HEK293T (cell line): ENCODE results near the gene MFSD2A.

ENCODE experiments used
- CTCF ChIA-PET: fragments of 350-600 bp; formaldehyde crosslinking; extraction: SDS; loops from one replicate; lab custom pipeline; 2021; ENCODE audit warnings: antibody characterized with exemption, inconsistent platforms; lab: Yijun Ruan, JAX
- POLR2A ChIA-PET: fragments of 350-600 bp; formaldehyde crosslinking; extraction: SDS; loops from one replicate; lab custom pipeline; 2020; ENCODE audit warnings: antibody characterized with exemption, inconsistent platforms; lab: Yijun Ruan, JAX
- DNase-seq: peaks from one replicate; pipeline ENCODE4 v3.0.0; 2012; ENCODE audit warnings: mixed read lengths; ENCODE audit errors: extremely low spot score
- ARNT ChIP-seq: fragments of 450-650 bp; IDR thresholded peaks from 2 replicates; pipeline ENCODE4 v1.6.1; 2017; ENCODE audit warnings: mild to moderate bottlenecking
- BHLHE40 ChIP-seq: fragments of 450-650 bp; IDR thresholded peaks from 2 replicates; pipeline ENCODE4 v1.6.1; 2016; ENCODE audit warnings: mild to moderate bottlenecking, moderate library complexity, borderline replicate concordance
- CTBP1 ChIP-seq: fragments of 450-650 bp; IDR thresholded peaks from 2 replicates; pipeline ENCODE4 v1.6.1; 2016; ENCODE audit warnings: borderline replicate concordance
- ELF4 ChIP-seq: fragments of 450-650 bp; IDR thresholded peaks from 2 replicates; pipeline ENCODE4 v1.6.1; 2017; ENCODE audit warnings: antibody characterized with exemption
- FOXA1 ChIP-seq: fragments of 450-650 bp; IDR thresholded peaks from 2 replicates; pipeline ENCODE4 v1.6.1; 2016; ENCODE audit warnings: mild to moderate bottlenecking
- FOXK2 ChIP-seq: fragments of 450-650 bp; IDR thresholded peaks from 2 replicates; pipeline ENCODE4 v1.6.1; 2016; ENCODE audit warnings: mild to moderate bottlenecking
- FOXM1 ChIP-seq: fragments of 450-650 bp; IDR thresholded peaks from 2 replicates; pipeline ENCODE4 v1.6.1; 2017; ENCODE audit warnings: mild to moderate bottlenecking, borderline replicate concordance
- HDGF ChIP-seq: fragments of 450-650 bp; IDR thresholded peaks from 2 replicates; pipeline ENCODE4 v1.6.1; 2017; ENCODE audit warnings: antibody characterized with exemption, borderline replicate concordance
- L3MBTL2 ChIP-seq: fragments of 450-650 bp; conservative IDR thresholded peaks from 2 replicates; pipeline ENCODE4 v1.6.1; 2016; ENCODE audit warnings: mild to moderate bottlenecking
- LEF1 ChIP-seq: fragments of 450-650 bp; IDR thresholded peaks from 2 replicates; pipeline ENCODE4 v1.6.1; 2017; ENCODE audit warnings: mild to moderate bottlenecking, borderline replicate concordance
- NFRKB ChIP-seq: fragments of 450-650 bp; IDR thresholded peaks from 2 replicates; pipeline ENCODE4 v1.6.1; 2016; ENCODE audit warnings: mild to moderate bottlenecking, moderate library complexity
- PKNOX1 ChIP-seq: fragments of 450-650 bp; IDR thresholded peaks from 2 replicates; pipeline ENCODE4 v1.6.1; 2016
- SP1 ChIP-seq: fragments of 450-650 bp; IDR thresholded peaks from 2 replicates; pipeline ENCODE4 v1.6.1; 2017
- SUZ12 ChIP-seq: fragments of 450-650 bp; IDR thresholded peaks from 2 replicates; pipeline ENCODE4 v1.6.1; 2016; ENCODE audit warnings: mild to moderate bottlenecking
- TARDBP ChIP-seq: fragments of 450-650 bp; IDR thresholded peaks from 2 replicates; pipeline ENCODE4 v1.6.1; 2016
- ZNF384 ChIP-seq: fragments of 450-650 bp; IDR thresholded peaks from 2 replicates; pipeline ENCODE4 v1.6.1; 2016

The MFSD2A gene

DNA sequence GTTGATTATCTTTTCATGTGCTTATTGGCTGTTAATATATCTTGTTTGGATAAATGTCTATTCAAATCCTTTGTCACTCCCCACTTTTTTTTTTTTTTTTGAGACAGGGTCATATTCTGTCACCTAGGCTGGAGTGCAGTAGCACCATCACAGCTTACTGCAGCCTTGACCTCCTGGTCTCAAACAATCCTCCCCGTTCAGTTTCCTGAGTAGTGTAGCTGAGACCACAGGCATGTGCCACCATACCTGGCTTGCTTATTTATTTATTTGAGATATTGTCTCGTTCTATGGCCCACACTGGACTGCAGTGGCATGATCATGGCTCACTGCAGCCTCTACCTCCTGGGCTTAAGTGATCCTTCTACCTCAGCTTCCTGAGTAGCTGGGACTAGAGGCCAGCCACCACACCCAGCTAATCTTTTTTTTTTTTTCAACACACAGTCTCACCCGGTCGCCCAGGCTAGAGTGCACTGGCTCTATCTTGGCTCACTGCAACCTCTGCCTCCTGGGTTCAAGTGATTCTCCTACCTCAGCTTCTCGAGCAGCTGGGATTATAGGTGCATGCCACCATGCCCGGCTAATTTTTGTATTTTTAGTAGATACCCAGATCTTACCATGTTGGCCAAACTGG is 39.3 kb upstream of the MFSD2A start:
- DNase-seq, result no peak
- ChIA-PET POLR2A (no interaction called here), CTCF (interaction anchor here (0.6 to 0.9 kb wide), 3 partner anchors 13 to 293 kb away, joined by 3 to 5 read pairs (median 4); no protein-coding TSS in a partner anchor)
- TF ChIP-seq SP1, result no peak
- no peak for TF ChIP-seq ARNT
- TF ChIP-seq ELF4, result no peak
- TF ChIP-seq ZNF384, result no peak
- no peak for TF ChIP-seq SUZ12
- TF ChIP-seq FOXM1, result no peak
- no peak for TF ChIP-seq BHLHE40
- TF ChIP-seq HDGF, result no peak
- no peak for TF ChIP-seq NFRKB

- CTCF ChIA-PET, result interaction anchor here (0.7 to 3.6 kb wide), 3 partner anchors 11 to 56 kb away, joined by 3 to 58 read pairs (median 4); no protein-coding TSS in a partner anchor
- POLR2A ChIA-PET, result no interaction called here
- no peak for DNase-seq
- TF ChIP-seq L3MBTL2 (no peak), SP1 (no peak), PKNOX1 (no peak), TARDBP (no peak), CTBP1 (no peak), BHLHE40 (no peak), ELF4 (no peak), ZNF384 (no peak), HDGF (no peak), LEF1 (no peak)
Observed at GRCh38 chr1:39917825-39918224, 37.1 kb upstream of the MFSD2A start.

- peak; percentile 74 for DNase-seq
- TF ChIP-seq HDGF (no peak), CTBP1 (no peak), PKNOX1 (no peak)
- POLR2A ChIA-PET, result interaction anchor here (0.7 to 1.1 kb wide), 3 partner anchors 36 to 121 kb away, joined by 3 to 5 read pairs (median 3); partner anchors contain the start of gene CAP1
- CTCF ChIA-PET, result interaction anchor here (0.6 to 3.6 kb wide), 33 partner anchors 8 to 605 kb away, joined by 3 to 58 read pairs (median 4); partner anchors contain the start of genes CAP1 and MYCL
Observed at GRCh38 chr1:39919545-39919944, 35.4 kb upstream of the MFSD2A start.

DNA sequence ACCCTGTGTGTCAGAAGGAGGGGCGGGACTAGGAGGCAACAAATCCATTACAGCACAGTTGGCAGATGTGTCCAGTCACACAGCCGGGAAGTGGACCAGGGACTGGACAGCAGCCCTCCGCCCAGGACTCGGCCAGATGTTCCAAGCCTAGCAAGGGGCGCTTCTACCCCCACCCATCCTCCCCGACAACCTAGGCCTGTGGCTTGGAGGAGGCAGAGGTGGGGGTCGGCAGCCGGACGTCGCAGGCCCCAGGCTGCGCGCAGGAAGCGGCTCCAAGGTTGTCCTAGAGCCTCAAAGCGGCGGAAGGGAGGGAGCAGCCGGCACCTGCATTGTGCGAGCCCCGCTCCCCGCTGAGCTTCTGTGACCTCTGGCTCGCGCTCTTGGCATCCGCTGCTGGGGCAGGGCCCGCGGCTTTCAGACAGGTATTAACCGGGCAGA is 32.7 kb upstream of the MFSD2A start:
- POLR2A ChIA-PET, result no interaction called here
- DNase-seq, result no peak
- TF ChIP-seq SUZ12, result no peak
- CTCF ChIA-PET, result interaction anchor here (1.7 to 1.8 kb wide), 2 partner anchors 52 to 110 kb away, joined by 6 to 7 read pairs; no protein-coding TSS in a partner anchor

DNA sequence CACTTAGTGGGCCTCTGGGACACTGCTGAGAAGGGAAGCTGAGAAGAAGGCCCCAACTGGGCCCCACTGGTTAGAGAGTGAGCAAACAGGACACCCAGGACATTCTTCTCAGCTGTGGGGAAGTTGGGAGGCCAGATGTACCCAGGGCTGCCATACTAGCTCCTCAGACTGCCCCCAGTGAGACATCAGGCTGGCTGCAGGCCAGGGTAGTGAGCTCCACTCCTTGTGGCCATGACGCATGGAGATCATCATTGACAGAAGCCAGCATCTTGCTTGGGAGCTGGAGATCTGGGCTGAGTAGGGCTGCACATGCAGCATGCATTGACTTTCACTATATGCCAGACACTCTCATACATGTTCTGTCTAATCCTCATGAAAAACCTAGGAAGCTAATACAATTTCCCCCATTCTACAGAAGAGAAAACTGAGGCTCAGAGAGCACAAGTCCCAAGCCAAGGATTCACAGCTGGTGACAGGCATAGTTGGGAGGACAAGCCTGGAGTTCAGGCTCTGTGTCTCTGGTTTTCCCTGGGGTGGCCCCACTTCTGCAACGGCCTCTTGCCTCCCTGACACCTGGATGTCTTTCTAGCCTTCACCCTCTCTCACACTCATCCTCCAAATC is 29.1 kb upstream of the MFSD2A start:
- ChIA-PET CTCF (interaction anchor here (1.1 to 1.9 kb wide), 3 partner anchors 24 to 46 kb away, joined by 3 to 5 read pairs (median 5); no protein-coding TSS in a partner anchor), POLR2A (interaction anchor here (0.6 to 1.4 kb wide), 3 partner anchors 11 to 115 kb away, joined by 3 to 5 read pairs (median 3); partner anchors contain the start of gene CAP1)
- no peak for TF ChIP-seq FOXK2
- TF ChIP-seq FOXM1, result no peak
- no peak for TF ChIP-seq TARDBP
- TF ChIP-seq SUZ12, result no peak
- no peak for TF ChIP-seq ELF4
- TF ChIP-seq FOXA1, result no peak
- no peak for TF ChIP-seq ARNT
- no peak for TF ChIP-seq NFRKB
- no peak for TF ChIP-seq CTBP1
- no peak for TF ChIP-seq HDGF
- TF ChIP-seq SP1, result no peak
- no peak for TF ChIP-seq BHLHE40
- TF ChIP-seq PKNOX1, result no peak
- TF ChIP-seq L3MBTL2, result no peak
- no peak for TF ChIP-seq LEF1
- no peak for TF ChIP-seq ZNF384
- no peak for DNase-seq

DNA sequence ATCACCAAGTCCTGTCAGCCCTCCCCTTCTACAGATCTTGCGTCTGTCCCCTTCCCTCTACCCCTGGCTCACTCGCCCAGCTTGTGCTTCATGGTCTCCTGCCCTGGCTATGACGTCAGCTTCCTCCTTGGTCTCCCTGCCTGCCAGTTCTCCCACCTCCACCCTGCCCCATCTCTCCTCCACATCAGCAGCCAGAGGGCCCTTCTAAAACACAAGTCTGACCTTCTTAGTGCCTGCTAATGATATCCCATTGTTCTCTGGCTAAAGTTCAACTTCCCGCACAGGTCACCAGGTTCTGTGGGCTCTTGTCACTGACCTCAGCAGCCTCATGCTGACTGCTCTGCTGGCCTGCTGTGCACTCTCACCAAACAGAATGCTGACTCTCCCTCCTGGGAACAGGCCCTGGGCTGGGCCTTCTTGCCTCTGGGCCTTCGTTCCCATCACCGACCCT is 28.6 kb upstream of the MFSD2A start:
- no peak for TF ChIP-seq ZNF384
- no peak for TF ChIP-seq LEF1
- TF ChIP-seq HDGF, result no peak
- TF ChIP-seq L3MBTL2, result no peak
- no peak for TF ChIP-seq ARNT
- TF ChIP-seq NFRKB, result no peak
- TF ChIP-seq CTBP1, result no peak
- no peak for TF ChIP-seq FOXK2
- no peak for TF ChIP-seq PKNOX1
- CTCF ChIA-PET, result interaction anchor here (1.1 to 1.9 kb wide), 3 partner anchors 30 to 106 kb away, joined by 4 to 5 read pairs (median 5); no protein-coding TSS in a partner anchor
- DNase-seq, result no peak
- POLR2A ChIA-PET, result interaction anchor here (0.6 to 1.4 kb wide), 3 partner anchors 10 to 114 kb away, joined by 3 to 5 read pairs (median 3); partner anchors contain the start of gene CAP1
